NCI-H748 (cell line): Measurements from ENCODE around the gene TBC1D3H.
"Not testable (repeated sequence)": the region's sequence is repeated elsewhere in the genome, so short reads cannot be mapped to it uniquely, and the experiment has no call there.

Experiments used
- DNase-seq: peaks from one replicate; lab custom pipeline; 2025; ENCODE audit not compliant: unreplicated experiment; lab: John Stamatoyannopoulos, UW

The TBC1D3H gene

GRCh38 chr17:36388385-36389245, at the start of gene TBC1D3H:
Gene TBC1D3H (minus strand): TSS chr17:36388435. CDS start chr17:36386895, 1,540 bp downstream.
- DNase-seq: not testable (repeated sequence)

GRCh38 chr17:36428891-36429290, 40.7 kb upstream of the TBC1D3H start:
- DNase-seq: not testable (repeated sequence)

- DNase-seq: not testable (repeated sequence)
Observed at GRCh38 chr17:36415180-36415941, 27.1 kb upstream of the TBC1D3H start.

- DNase-seq: not testable (repeated sequence)
Observed at GRCh38 chr17:36390943-36391645, 2.9 kb upstream of the TBC1D3H start.

GRCh38 chr17:36375938-36376337, 12.3 kb downstream of the TBC1D3H start:
- DNase-seq: not testable (repeated sequence)

GRCh38 chr17:36362496-36362895, 25.7 kb downstream of the TBC1D3H start:
- not testable (repeated sequence) for DNase-seq
